Liver (tissue), 3 donors: ENCODE data around the gene PREX1.

ENCODE experiments used
- GABPA ChIP-seq, 2 donors: IDR thresholded peaks in 1 of 2; conservative IDR thresholded peaks in 1 of 2; 2 replicates each; pipeline ENCODE4 v1.6.1; 2016; ENCODE audit warnings: antibody characterized with exemption in 2 of 2, mild to moderate bottlenecking in 1 of 2, moderate library complexity in 1 of 2
- HNF4A ChIP-seq, 2 donors: conservative IDR thresholded peaks; 2 replicates each; pipeline ENCODE4 v1.6.1; 2016; ENCODE audit warnings: antibody characterized with exemption in 2 of 2, mild to moderate bottlenecking in 2 of 2
- JUND ChIP-seq, 2 donors: IDR thresholded peaks; 2 replicates each; pipeline ENCODE4 v1.6.1; 2016; ENCODE audit warnings: antibody characterized with exemption in 2 of 2
- RAD21 ChIP-seq, 2 donors: IDR thresholded peaks; 2 replicates each; pipeline ENCODE4 v1.6.1; 2016; ENCODE audit warnings: antibody characterized with exemption in 2 of 2, mild to moderate bottlenecking in 2 of 2
- SP1 ChIP-seq: IDR thresholded peaks from 2 replicates; pipeline ENCODE4 v1.6.1; 2018; ENCODE audit warnings: antibody characterized with exemption, mild to moderate bottlenecking
- TAF1 ChIP-seq: conservative IDR thresholded peaks from 2 replicates; pipeline ENCODE4 v1.6.1; 2016; ENCODE audit warnings: antibody characterized with exemption, mild to moderate bottlenecking
- YY1 ChIP-seq: IDR thresholded peaks from 2 replicates; pipeline ENCODE4 v1.6.1; 2016; ENCODE audit warnings: antibody characterized with exemption, mild to moderate bottlenecking
- TF ChIP-seq, protein P1 (sequence below): IDR thresholded peaks from 2 replicates; pipeline ENCODE4 v1.6.1; 2016; ENCODE audit warnings: antibody characterized with exemption, mild to moderate bottlenecking
- TF ChIP-seq, protein P2 (sequence below): fragments of 150-350 bp; IDR thresholded peaks from 2 replicates; pipeline ENCODE4 v1.5.1; 2017; ENCODE audit warnings: improper control_type of control experiment, low read depth, low read length; ENCODE audit not compliant: missing input control
- TF ChIP-seq, protein P3 (sequence below): IDR thresholded peaks from 2 replicates; pipeline ENCODE4 v1.6.1; 2016; ENCODE audit warnings: antibody characterized with exemption
- donor health status: healthy.
- donor health status: healthy.

DNA sequence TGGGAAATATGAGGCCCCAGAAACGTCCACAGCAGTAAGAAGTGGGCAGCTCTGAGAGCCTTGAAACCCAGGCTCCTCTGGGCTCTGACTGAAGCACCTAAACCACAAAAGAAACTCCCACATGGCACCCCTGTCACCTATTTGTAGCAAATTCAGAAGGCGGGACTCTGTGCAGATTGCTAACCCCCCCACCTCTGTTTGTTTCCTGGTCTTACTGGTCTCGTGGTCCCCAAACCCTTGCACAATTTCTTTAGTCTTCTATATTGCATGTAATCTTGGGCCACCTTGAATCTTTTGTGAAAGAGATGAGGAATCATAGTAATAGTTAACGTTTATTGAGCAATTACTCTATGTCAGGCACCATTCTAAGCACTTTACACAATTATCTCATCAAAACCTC, 154.3 kb downstream of the PREX1 start:
- TF ChIP-seq, protein P1, sequence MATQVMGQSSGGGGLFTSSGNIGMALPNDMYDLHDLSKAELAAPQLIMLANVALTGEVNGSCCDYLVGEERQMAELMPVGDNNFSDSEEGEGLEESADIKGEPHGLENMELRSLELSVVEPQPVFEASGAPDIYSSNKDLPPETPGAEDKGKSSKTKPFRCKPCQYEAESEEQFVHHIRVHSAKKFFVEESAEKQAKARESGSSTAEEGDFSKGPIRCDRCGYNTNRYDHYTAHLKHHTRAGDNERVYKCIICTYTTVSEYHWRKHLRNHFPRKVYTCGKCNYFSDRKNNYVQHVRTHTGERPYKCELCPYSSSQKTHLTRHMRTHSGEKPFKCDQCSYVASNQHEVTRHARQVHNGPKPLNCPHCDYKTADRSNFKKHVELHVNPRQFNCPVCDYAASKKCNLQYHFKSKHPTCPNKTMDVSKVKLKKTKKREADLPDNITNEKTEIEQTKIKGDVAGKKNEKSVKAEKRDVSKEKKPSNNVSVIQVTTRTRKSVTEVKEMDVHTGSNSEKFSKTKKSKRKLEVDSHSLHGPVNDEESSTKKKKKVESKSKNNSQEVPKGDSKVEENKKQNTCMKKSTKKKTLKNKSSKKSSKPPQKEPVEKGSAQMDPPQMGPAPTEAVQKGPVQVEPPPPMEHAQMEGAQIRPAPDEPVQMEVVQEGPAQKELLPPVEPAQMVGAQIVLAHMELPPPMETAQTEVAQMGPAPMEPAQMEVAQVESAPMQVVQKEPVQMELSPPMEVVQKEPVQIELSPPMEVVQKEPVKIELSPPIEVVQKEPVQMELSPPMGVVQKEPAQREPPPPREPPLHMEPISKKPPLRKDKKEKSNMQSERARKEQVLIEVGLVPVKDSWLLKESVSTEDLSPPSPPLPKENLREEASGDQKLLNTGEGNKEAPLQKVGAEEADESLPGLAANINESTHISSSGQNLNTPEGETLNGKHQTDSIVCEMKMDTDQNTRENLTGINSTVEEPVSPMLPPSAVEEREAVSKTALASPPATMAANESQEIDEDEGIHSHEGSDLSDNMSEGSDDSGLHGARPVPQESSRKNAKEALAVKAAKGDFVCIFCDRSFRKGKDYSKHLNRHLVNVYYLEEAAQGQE, result no peak
- TF ChIP-seq HNF4A (conservative IDR thresholded peaks at IDR 0.05) (no peak), GABPA (IDR thresholded peaks at IDR 0.05 in 1 of 2, conservative IDR thresholded peaks at IDR 0.05 in 1 of 2) (no peak), SP1 (no peak), JUND (IDR thresholded peaks at IDR 0.05) (no peak), TAF1 (no peak), RAD21 (IDR thresholded peaks at IDR 0.05) (no peak), YY1 (no peak)
- TF ChIP-seq, protein P2, sequence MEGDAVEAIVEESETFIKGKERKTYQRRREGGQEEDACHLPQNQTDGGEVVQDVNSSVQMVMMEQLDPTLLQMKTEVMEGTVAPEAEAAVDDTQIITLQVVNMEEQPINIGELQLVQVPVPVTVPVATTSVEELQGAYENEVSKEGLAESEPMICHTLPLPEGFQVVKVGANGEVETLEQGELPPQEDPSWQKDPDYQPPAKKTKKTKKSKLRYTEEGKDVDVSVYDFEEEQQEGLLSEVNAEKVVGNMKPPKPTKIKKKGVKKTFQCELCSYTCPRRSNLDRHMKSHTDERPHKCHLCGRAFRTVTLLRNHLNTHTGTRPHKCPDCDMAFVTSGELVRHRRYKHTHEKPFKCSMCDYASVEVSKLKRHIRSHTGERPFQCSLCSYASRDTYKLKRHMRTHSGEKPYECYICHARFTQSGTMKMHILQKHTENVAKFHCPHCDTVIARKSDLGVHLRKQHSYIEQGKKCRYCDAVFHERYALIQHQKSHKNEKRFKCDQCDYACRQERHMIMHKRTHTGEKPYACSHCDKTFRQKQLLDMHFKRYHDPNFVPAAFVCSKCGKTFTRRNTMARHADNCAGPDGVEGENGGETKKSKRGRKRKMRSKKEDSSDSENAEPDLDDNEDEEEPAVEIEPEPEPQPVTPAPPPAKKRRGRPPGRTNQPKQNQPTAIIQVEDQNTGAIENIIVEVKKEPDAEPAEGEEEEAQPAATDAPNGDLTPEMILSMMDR, result no peak
- TF ChIP-seq, protein P3, sequence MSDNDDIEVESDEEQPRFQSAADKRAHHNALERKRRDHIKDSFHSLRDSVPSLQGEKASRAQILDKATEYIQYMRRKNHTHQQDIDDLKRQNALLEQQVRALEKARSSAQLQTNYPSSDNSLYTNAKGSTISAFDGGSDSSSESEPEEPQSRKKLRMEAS, result no peak
